HUES48 (cell line): ENCODE results near the gene RAPGEF1.

Experiments
- H3K27ac ChIP-seq: one replicate; pipeline ENCODE4 v1.7.0; 2013; ENCODE audit warnings: low read depth, low read length, inconsistent platforms
- H3K27me3 ChIP-seq: 2 replicates; pipeline ENCODE4 v1.6.1; 2013; ENCODE audit warnings: mild to moderate bottlenecking, low read length; ENCODE audit not compliant: control insufficient read depth, insufficient read depth
- H3K36me3 ChIP-seq: 2 replicates; pipeline ENCODE4 v1.6.1; 2013; ENCODE audit warnings: low read length; ENCODE audit not compliant: control insufficient read depth, insufficient read depth
- H3K4me1 ChIP-seq: 2 replicates; pipeline ENCODE4 v1.6.1; 2013; ENCODE audit warnings: mild to moderate bottlenecking, low read length; ENCODE audit not compliant: control insufficient read depth, insufficient read depth
- H3K4me3 ChIP-seq: 2 replicates; pipeline ENCODE4 v1.5.1; 2013; ENCODE audit warnings: mild to moderate bottlenecking, low read depth, low read length
- H3K9ac ChIP-seq: 2 replicates; pipeline ENCODE4 v1.6.1; 2013; ENCODE audit warnings: mild to moderate bottlenecking, low read depth, low read length, moderate library complexity
- H3K9me3 ChIP-seq: 2 replicates; pipeline ENCODE4 v1.6.1; 2013; ENCODE audit warnings: low read length; ENCODE audit not compliant: control insufficient read depth, insufficient read depth

RAPGEF1 gene

GRCh38 chr9:131704988-131705387, 34.9 kb downstream of the RAPGEF1 start:
- H3K27me3 ChIP-seq = no peaks in the 10 kb centered on the region
- no peak overlapping the region for H3K9ac ChIP-seq
- H3K36me3 ChIP-seq = no peaks in the 10 kb centered on the region
- H3K4me1 ChIP-seq = peaks cover 82% of the 10 kb centered on the region
- peak overlapping the region; percentile 52 for H3K27ac ChIP-seq
- H3K9me3 ChIP-seq = no peaks in the 10 kb centered on the region
- H3K4me3 ChIP-seq = no peak overlapping the region

DNA sequence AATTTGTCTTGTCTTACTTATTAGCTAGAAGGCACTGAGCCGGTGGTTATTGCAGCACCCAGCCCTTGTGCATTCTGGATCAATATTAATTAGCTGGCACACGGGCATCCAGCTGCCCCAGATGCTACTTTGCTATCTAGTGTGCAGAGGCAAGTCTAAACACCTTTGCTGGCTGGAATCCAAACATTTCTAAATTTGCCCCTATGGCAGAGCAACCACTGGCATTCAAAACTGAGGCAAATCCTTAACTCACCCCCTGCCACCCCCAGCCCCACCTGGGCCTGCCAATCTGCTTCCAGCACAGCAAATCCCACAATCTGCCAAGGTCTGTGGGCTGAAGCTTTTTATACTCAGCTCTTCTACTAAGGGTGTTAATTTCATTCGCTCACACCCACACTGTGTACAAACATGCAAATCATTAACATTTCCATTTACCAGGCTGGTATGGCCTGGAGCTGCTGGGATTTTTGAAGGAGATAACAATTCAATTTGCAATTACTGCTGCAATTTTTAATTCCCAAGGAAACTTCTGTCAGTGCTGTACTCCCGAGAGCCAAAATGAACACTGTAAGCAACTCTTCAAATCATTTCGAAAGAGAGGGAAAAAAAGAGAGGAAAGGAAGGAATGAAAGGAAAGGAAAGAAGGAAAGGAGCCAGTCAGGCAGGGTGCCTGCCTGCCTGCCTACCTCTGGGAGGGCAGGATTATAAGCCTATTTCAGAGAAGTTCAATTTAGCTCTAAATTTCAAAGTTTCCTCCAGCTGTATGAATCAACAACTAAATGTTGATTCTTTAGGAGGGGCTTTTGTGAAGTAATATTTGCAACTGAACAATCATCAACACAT, 35.5 kb downstream of the RAPGEF1 start:
- Histone ChIP-seq H3K27ac (peak overlapping the region; percentile 52), H3K36me3 (no peaks in the 10 kb centered on the region), H3K4me3 (no peak overlapping the region), H3K27me3 (no peaks in the 10 kb centered on the region), H3K4me1 (peaks cover 75% of the 10 kb centered on the region), H3K9ac (no peak overlapping the region), H3K9me3 (no peaks in the 10 kb centered on the region)

DNA sequence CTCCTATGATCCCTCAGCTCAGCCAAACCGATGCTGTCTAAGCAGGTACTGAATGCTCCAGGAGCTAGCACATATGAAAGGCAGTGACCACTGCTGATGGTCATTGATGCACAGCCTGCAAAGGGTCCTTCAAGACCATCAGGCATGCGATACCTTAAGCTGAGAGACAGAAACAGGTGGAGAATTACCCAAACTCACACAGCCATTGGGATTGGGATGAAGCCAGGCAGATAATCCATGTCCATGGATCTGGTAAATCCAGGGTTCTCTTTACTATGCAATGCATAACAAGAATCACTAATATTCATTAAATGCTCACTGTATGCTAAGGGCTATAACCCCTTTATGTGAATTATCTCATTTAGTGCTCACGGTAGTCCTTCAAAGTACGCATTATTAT, 36.2 kb downstream of the RAPGEF1 start:
- H3K36me3 ChIP-seq = no peaks in the 10 kb centered on the region
- no peak overlapping the region for H3K9ac ChIP-seq
- H3K27me3 ChIP-seq = no peaks in the 10 kb centered on the region
- peaks cover 76% of the 10 kb centered on the region for H3K4me1 ChIP-seq
- peak overlapping the region; percentile 52 for H3K27ac ChIP-seq
- no peak overlapping the region for H3K4me3 ChIP-seq
- H3K9me3 ChIP-seq = no peaks in the 10 kb centered on the region

DNA sequence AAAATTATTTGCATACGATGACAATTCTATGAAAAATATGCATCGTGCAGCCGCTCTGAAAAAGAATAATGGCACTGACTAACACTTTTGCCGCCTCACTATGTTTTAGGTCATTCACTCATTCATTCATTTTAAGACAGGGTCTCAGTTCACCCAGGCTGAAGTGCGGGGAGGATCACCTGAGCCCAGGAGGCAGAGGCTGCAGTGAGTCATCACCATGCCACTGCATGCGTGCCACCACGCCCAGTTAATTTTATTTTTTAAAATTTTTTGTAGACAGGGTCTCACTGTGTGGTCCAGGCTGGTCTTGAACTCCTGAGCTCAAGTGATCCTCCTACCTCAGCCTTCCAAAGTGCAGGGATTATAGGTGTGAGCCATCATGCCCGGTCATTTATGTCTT, 37.0 kb downstream of the RAPGEF1 start:
- peak overlapping the region; percentile 92 for H3K27ac ChIP-seq
- H3K9me3 ChIP-seq = no peaks in the 10 kb centered on the region
- no peak overlapping the region; the same call in 1 of the 2 replicates for H3K9ac ChIP-seq
- H3K36me3 ChIP-seq = no peaks in the 10 kb centered on the region
- H3K4me3 ChIP-seq = no peak overlapping the region
- H3K4me1 ChIP-seq = peaks cover 79% of the 10 kb centered on the region
- H3K27me3 ChIP-seq = no peaks in the 10 kb centered on the region

DNA sequence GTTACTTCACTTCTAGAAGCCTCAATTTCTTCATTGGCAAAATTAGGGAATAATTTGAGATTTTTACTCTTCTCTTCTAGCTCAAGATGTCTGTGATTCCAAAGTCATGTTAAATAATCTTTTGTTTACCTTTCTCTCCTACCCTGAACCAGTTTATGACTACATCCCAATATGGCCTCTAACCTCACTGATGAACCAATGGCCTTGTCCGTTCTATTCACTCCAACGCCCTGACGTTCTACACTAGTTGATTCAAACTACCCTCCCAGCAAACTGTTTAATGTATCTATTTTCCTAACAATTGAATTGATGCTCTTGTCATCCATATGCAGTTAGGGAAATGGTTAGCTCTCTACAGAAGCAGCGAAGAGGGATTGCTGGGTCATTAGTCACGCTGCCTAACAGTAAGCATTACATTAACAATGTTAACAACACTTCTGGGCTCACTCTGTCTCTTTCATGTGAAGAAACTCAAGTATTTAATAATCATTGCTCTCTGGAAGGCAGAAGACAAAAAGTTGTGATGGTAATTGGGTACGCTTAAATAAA, 38.0 kb downstream of the RAPGEF1 start:
- Histone ChIP-seq H3K36me3 (no peaks in the 10 kb centered on the region), H3K9me3 (no peaks in the 10 kb centered on the region), H3K27ac (peak overlapping the region; percentile 92), H3K9ac (peak overlapping the region; percentile 37; the same call in 1 of the 2 replicates), H3K4me1 (peaks cover 82% of the 10 kb centered on the region), H3K27me3 (no peaks in the 10 kb centered on the region), H3K4me3 (no peak overlapping the region; the same call in 1 of the 2 replicates)

DNA sequence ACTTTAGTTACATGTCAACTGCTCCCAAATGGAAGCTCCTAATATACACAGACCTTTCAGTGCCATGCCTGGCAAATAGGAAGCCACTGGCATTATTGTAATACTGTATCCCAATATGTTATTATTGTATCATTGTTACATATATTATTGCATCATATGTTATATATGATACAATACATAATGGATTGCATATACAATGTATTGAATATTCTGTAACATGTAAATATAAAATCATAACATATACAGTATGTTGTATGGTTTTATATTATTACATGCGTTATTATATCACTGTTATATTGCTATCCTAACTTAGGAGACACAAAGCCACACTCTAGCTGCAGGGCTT, 38.5 kb downstream of the RAPGEF1 start:
- peak overlapping the region; percentile 37; the same call in 1 of the 2 replicates for H3K9ac ChIP-seq
- peaks cover 83% of the 10 kb centered on the region for H3K4me1 ChIP-seq
- no peaks in the 10 kb centered on the region for H3K36me3 ChIP-seq
- no peak overlapping the region; the same call in 1 of the 2 replicates for H3K4me3 ChIP-seq
- no peaks in the 10 kb centered on the region for H3K9me3 ChIP-seq
- H3K27ac ChIP-seq = peak overlapping the region; percentile 92
- H3K27me3 ChIP-seq = no peaks in the 10 kb centered on the region

GRCh38 chr9:131700765-131701435, 39.0 kb downstream of the RAPGEF1 start:
- 0 out of 2 replicates have a peak overlapping the region, but pooled peaks have one; percentile 37 for H3K9ac ChIP-seq
- no peak overlapping the region for H3K4me3 ChIP-seq
- H3K27ac ChIP-seq = peak overlapping the region; percentile 92
- no peaks in the 10 kb centered on the region for H3K36me3 ChIP-seq
- H3K9me3 ChIP-seq = no peaks in the 10 kb centered on the region
- peaks cover 87% of the 10 kb centered on the region for H3K4me1 ChIP-seq
- no peaks in the 10 kb centered on the region for H3K27me3 ChIP-seq

- Histone ChIP-seq H3K27ac (no peak overlapping the region), H3K36me3 (no peaks in the 10 kb centered on the region), H3K9me3 (no peaks in the 10 kb centered on the region), H3K27me3 (no peaks in the 10 kb centered on the region), H3K4me3 (no peak overlapping the region), H3K9ac (no peak overlapping the region), H3K4me1 (peaks cover 87% of the 10 kb centered on the region)
Measured at GRCh38 chr9:131700076-131700475, 39.8 kb downstream of the RAPGEF1 start.

DNA sequence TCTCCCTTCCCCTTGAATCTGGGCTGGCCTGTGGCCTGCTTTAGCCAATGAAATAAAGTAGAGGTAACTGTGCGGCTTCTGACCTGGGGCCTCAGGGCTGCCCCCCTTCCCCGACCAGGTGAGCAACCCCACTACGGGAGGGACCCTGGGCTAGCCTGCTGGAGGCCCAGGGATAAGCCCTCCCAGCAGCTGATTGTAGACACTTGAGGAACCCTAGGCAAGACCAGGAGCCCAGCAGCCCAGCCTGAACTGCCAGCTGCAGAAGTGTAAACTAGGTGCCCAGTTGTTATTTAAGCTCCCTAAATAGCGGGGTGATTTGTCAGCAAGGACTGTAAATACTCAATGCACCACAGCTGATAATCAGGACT, 41.3 kb downstream of the RAPGEF1 start:
- H3K36me3 ChIP-seq = no peaks in the 10 kb centered on the region
- H3K27ac ChIP-seq = no peak overlapping the region
- H3K4me3 ChIP-seq = no peak overlapping the region
- peaks cover 85% of the 10 kb centered on the region for H3K4me1 ChIP-seq
- no peak overlapping the region for H3K9ac ChIP-seq
- H3K27me3 ChIP-seq = no peaks in the 10 kb centered on the region
- no peaks in the 10 kb centered on the region for H3K9me3 ChIP-seq

- Histone ChIP-seq H3K36me3 (no peaks in the 10 kb centered on the region), H3K4me1 (peaks cover 85% of the 10 kb centered on the region), H3K27me3 (no peaks in the 10 kb centered on the region), H3K9ac (no peak overlapping the region), H3K4me3 (no peak overlapping the region), H3K9me3 (no peaks in the 10 kb centered on the region), H3K27ac (no peak overlapping the region)
Measured at GRCh38 chr9:131697908-131698617, 41.8 kb downstream of the RAPGEF1 start.
